Activated naive CD8-positive, alpha-beta T cell treated with anti-CD3 and anti-CD28 coated beads for 36 hours (primary cell): ENCODE results near the gene ARHGAP27. TPM values are rescaled to one million over a fixed set of nuclear protein-coding genes. Genes with fewer than 3 reads are reported as not detected.
"Not testable (repeated sequence)": the region's sequence is repeated elsewhere in the genome, so short reads cannot be mapped to it uniquely, and the experiment has no call there.

ENCODE experiments used
- DNase-seq: peaks from one replicate; pipeline ENCODE4 v3.0.0; 2021
- H3K27ac Mint-ChIP-seq: one replicate; pipeline ENCODE4 v1.8.0; 2022; ENCODE audit warnings: mild to moderate bottlenecking, moderate library complexity, mixed read lengths
- H3K27me3 Mint-ChIP-seq: one replicate; pipeline ENCODE4 v1.8.0; 2022; ENCODE audit warnings: mild to moderate bottlenecking, mixed read lengths
- H3K36me3 Mint-ChIP-seq: one replicate; pipeline ENCODE4 v1.8.0; 2021; ENCODE audit warnings: mild to moderate bottlenecking, mixed read lengths
- H3K4me1 Mint-ChIP-seq: one replicate; pipeline ENCODE4 v1.8.0; 2021; ENCODE audit warnings: mixed read lengths
- H3K4me3 Mint-ChIP-seq: one replicate; pipeline ENCODE4 v1.8.0; 2022; ENCODE audit warnings: mild to moderate bottlenecking, moderate library complexity, mixed read lengths
- H3K9me3 Mint-ChIP-seq: one replicate; pipeline ENCODE4 v1.8.0; 2022; ENCODE audit warnings: mixed read lengths
- total RNA-seq, 2 experiments: library from RNA; stranded (reverse); gene quantifications; one replicate each; pipeline ENCODE4 v1.2.3, GENCODE V29; 2021

The ARHGAP27 gene
- total RNA-seq, 2 experiments from 2014 or later = 33.3 to 35.8 TPM

- H3K27ac Mint-ChIP-seq, H3K27me3 Mint-ChIP-seq, DNase-seq, H3K9me3 Mint-ChIP-seq, H3K4me3 Mint-ChIP-seq, H3K36me3 Mint-ChIP-seq: not testable (repeated sequence)
- H3K4me1 Mint-ChIP-seq = peaks cover 12% of the 10 kb centered on the region
These were observed 17.1 kb upstream of the ARHGAP27 start for GRCh38 chr17:45449708-45450329.

- not testable (repeated sequence) for H3K9me3 Mint-ChIP-seq, H3K27ac Mint-ChIP-seq, DNase-seq, H3K36me3 Mint-ChIP-seq, H3K27me3 Mint-ChIP-seq, H3K4me3 Mint-ChIP-seq
- peaks cover 12% of the 10 kb centered on the region for H3K4me1 Mint-ChIP-seq
These were observed 16.6 kb upstream of the ARHGAP27 start for GRCh38 chr17:45449260-45449659.

- H3K4me1 Mint-ChIP-seq = peaks cover 12% of the 10 kb centered on the region
- H3K4me3 Mint-ChIP-seq, DNase-seq, H3K27ac Mint-ChIP-seq, H3K27me3 Mint-ChIP-seq, H3K9me3 Mint-ChIP-seq, H3K36me3 Mint-ChIP-seq: not testable (repeated sequence)
These were observed 15.8 kb upstream of the ARHGAP27 start for GRCh38 chr17:45448483-45448882.

GRCh38 chr17:45448066-45448465 is 15.4 kb upstream of the ARHGAP27 start:
- not testable (repeated sequence) for H3K36me3 Mint-ChIP-seq

GRCh38 chr17:45447650-45448049 is 15.0 kb upstream of the ARHGAP27 start:
- peaks cover 12% of the 10 kb centered on the region for H3K4me1 Mint-ChIP-seq
- DNase-seq, H3K27ac Mint-ChIP-seq, H3K4me3 Mint-ChIP-seq, H3K36me3 Mint-ChIP-seq, H3K27me3 Mint-ChIP-seq, H3K9me3 Mint-ChIP-seq: not testable (repeated sequence)

More at GRCh38 chr17:45448066-45448465, 15.4 kb upstream of the ARHGAP27 start:
- H3K27ac Mint-ChIP-seq, H3K4me3 Mint-ChIP-seq, DNase-seq, H3K27me3 Mint-ChIP-seq, H3K9me3 Mint-ChIP-seq: not testable (repeated sequence)
- H3K4me1 Mint-ChIP-seq = peaks cover 12% of the 10 kb centered on the region

GRCh38 chr17:45446872-45447625 is 14.4 kb upstream of the ARHGAP27 start:
- not testable (repeated sequence) for H3K36me3 Mint-ChIP-seq, H3K27ac Mint-ChIP-seq, H3K27me3 Mint-ChIP-seq, H3K9me3 Mint-ChIP-seq, DNase-seq, H3K4me3 Mint-ChIP-seq
- peaks cover 12% of the 10 kb centered on the region for H3K4me1 Mint-ChIP-seq

GRCh38 chr17:45445901-45446743 is 13.5 kb upstream of the ARHGAP27 start:
- H3K27me3 Mint-ChIP-seq, H3K36me3 Mint-ChIP-seq, H3K9me3 Mint-ChIP-seq: not testable (repeated sequence)
- Mint-ChIP-seq H3K4me1 (peaks cover 17% of the 10 kb centered on the region), H3K4me3 (peak overlapping the region; percentile 14), H3K27ac (peak overlapping the region; percentile 67)
- peak; percentile 50 for DNase-seq

- H3K36me3 Mint-ChIP-seq, H3K27me3 Mint-ChIP-seq, H3K4me3 Mint-ChIP-seq, H3K9me3 Mint-ChIP-seq, H3K27ac Mint-ChIP-seq, DNase-seq: not testable (repeated sequence)
- peaks cover 26% of the 10 kb centered on the region for H3K4me1 Mint-ChIP-seq
These were observed 12.5 kb upstream of the ARHGAP27 start for GRCh38 chr17:45444856-45445820.

GRCh38 chr17:45444301-45444700 is 11.6 kb upstream of the ARHGAP27 start:
- DNase-seq, H3K27me3 Mint-ChIP-seq, H3K4me3 Mint-ChIP-seq, H3K9me3 Mint-ChIP-seq, H3K36me3 Mint-ChIP-seq, H3K27ac Mint-ChIP-seq: not testable (repeated sequence)
- peaks cover 28% of the 10 kb centered on the region for H3K4me1 Mint-ChIP-seq

- peaks cover 28% of the 10 kb centered on the region for H3K4me1 Mint-ChIP-seq
- not testable (repeated sequence) for H3K36me3 Mint-ChIP-seq, H3K27me3 Mint-ChIP-seq, H3K4me3 Mint-ChIP-seq, DNase-seq, H3K9me3 Mint-ChIP-seq, H3K27ac Mint-ChIP-seq
These were observed 10.9 kb upstream of the ARHGAP27 start for GRCh38 chr17:45443371-45444260.

GRCh38 chr17:45441526-45442310 is 9.0 kb upstream of the ARHGAP27 start:
- Mint-ChIP-seq H3K9me3 (no peaks in the 10 kb centered on the region), H3K36me3 (peaks cover 10% of the 10 kb centered on the region), H3K27me3 (no peaks in the 10 kb centered on the region), H3K27ac (no peak overlapping the region), H3K4me3 (no peak overlapping the region), H3K4me1 (peaks cover 24% of the 10 kb centered on the region)
- DNase-seq = no peak

- H3K27me3 Mint-ChIP-seq, H3K9me3 Mint-ChIP-seq, H3K4me3 Mint-ChIP-seq, H3K27ac Mint-ChIP-seq: not testable (repeated sequence)
- Mint-ChIP-seq H3K4me1 (peaks cover 20% of the 10 kb centered on the region), H3K36me3 (peaks cover 10% of the 10 kb centered on the region)
- DNase-seq = peak; percentile 63
These were observed 8.3 kb upstream of the ARHGAP27 start for GRCh38 chr17:45440839-45441515.
